Stimulated activated CD8-positive, alpha-beta memory T cell treated with anti-CD3 and anti-CD28 coated beads, Interleukin-7, amount 100 ng/mL, for 48 hours (primary cell): ENCODE measurements around the gene SEMA6D.

Experiments used
- DNase-seq, 2 donors: peaks; one replicate each; pipeline ENCODE4 v3.0.0-alpha.2; 2020; ENCODE audit warnings: low read depth in 1 of 2; ENCODE audit errors: extremely low read depth in 1 of 2

Gene SEMA6D

GRCh38 chr15:47820747-47821319 is 103.5 kb downstream of the SEMA6D start:
- DNase-seq: no peak

- no peak for DNase-seq
Measured at GRCh38 chr15:47822048-47822447, 104.7 kb downstream of the SEMA6D start.
